Bone marrow (tissue), 2 donors: Measurements from ENCODE around the gene TANC1.

Experiments used
- DNase-seq, 2 donors: peaks; one replicate each; lab custom pipeline; 2025; lab: John Stamatoyannopoulos, UW

Gene TANC1

DNA sequence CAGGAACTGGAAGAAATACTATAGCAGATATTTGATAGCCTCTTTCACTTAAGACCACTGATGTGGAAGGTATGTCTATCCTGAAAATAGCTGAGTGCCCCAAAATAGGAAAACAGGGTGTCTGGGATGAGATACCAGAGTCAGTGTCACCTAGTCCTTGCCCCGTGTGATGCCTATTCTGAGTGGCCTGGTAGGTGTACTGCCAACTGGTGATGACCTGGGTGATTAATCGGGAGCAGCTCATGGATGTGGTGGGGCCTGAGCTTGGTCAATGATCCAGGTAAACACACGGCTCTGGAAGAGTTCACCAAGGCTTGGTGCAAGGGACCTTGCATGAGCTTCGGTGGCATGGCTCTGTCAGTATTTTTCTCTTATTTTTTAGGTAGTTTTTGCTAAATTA, 95.2 kb downstream of the TANC1 start:
- no peak for DNase-seq

DNA sequence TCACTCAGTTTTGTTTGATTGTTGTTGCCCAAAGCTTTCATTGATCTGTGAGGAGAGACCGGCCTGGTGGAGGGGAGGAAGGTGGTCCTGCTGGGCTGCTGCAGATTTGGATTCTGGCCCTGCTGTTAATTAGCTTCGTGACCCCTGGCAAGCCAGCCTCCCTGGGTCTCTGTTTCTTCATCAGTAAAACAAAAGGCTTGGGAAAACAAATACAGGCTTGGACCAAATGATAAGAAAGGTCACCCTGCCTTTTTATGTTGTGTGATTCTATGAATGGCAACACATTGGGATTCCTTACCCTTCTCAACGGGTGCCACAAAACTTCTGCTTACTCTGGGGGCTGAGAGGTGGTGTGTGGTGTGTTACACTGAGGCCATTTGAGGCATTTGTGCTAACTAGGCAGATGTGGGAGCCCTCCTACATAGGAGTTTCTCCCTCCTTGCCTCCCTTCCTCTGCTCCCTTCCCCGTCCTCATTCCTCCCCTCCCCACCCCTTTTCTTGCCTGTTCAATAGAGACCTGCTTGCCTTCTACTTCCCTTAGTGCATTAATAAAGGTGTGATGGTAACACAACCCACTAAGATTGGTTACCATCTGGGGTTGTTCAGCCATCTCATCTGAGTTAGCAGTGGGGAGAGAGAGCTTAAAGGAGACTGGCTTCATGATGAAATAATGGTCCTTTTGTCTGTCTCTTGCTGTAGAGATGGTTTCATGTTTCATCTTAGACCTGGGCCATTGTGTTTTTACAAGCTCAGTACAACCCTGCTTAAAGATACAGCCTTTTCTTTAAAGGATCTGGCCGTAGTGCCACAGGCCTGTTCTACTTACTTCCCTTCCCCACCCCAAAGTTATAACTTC, 96.2 kb downstream of the TANC1 start:
- no peak for DNase-seq

DNA sequence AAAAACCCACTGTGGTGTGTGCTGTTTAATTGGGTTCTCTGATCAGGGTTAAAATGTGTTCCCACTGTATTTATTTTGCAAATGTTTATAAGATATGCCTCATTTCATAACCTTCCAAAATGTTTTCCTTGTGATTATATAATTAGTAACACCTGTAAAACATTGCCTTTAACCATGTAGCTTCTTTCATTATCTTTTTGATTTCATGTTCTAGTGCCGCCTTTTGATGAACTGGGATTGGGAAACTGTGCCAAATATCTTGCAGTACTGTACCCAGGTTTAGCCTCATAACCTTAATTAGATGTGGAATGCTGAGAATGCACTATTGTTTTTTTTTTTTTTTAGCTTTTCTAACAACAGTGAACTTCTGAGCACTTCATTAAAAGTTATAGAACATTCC, 96.9 kb downstream of the TANC1 start:
- DNase-seq = no peak

DNA sequence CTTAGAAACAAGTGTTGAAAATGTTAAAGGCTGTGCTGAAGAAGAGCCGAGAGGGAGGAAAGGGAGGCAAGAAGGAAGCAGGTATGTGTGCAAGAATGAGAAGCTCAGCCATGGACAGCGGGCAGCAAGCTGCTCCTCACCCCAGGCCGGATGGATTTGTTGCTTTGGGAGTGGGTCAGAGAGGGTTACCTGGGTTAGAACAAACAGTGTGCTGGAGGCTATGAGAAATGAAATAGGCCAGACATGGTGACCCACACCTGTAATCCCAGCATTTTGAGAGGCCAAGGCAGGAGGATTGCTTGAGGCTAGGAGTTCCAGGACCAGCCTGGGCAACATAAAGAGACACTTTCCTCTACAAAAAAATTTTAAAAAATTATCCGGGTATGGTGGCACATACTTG, 97.5 kb downstream of the TANC1 start:
- DNase-seq = no peak

DNA sequence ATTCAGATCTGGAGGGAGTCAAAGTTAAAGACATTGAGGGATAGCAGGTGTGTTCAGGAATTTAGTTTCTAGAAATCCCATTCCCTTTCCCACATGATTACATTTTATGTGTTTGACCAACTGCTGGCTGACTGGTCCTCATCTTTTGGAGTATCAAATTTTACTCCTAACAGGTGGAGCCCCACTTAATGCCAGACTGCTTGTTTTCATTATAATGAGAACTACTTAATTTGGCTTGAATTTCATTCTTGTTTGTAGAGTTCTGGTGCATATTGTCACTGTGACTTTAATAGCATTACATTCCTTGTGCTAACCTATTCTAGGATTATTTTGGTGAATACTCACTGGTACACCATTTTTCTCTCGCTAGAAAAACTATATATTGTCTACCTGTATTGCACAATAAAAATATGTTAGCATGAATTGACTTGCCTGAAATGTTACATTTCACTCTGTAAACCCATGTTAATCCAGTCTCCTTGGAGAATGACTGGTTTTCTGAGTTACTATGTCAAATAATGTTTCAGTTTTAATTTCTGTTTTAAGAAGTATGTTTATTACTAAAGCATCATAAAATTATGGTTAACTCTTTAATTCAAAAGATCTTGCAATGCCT, 98.2 kb downstream of the TANC1 start:
- DNase-seq = no peak

DNA sequence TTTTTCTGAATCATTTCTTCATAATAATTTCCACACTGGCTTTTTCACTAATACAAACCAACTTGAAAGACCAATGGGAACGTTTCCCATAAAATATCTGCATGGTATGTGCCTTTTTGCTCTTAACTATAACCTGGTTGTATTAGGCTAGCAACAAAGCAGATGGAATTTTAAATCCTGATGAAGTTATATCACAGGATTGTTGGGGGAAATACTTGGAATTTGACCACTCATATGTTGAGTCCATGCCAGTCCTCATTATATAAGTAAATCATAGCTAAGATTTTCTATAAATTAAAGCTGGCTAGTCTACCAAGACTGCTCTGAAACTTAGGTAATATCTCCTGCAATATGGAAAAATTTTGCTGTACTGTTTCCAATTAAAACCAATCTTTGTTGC, 99.5 kb downstream of the TANC1 start:
- DNase-seq = no peak

DNA sequence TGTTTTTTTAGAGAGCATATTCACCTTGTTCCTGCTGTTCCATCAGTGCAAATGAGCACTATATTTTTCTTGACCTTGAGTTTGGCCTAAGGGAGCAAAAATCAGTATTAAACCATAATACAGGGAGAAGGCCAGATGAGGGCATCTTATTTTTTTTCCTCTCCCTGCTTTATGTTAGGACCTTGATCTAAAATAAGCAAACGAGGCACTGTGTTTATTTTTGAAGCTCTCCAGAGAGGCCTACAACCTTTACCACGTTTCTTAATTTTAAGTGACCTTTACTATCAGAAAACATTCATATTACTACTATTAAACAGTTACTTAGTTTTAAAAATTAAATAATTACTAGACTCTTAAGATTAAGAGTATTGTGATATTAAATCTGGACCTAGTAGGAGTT, 100.8 kb downstream of the TANC1 start:
- no peak for DNase-seq

DNA sequence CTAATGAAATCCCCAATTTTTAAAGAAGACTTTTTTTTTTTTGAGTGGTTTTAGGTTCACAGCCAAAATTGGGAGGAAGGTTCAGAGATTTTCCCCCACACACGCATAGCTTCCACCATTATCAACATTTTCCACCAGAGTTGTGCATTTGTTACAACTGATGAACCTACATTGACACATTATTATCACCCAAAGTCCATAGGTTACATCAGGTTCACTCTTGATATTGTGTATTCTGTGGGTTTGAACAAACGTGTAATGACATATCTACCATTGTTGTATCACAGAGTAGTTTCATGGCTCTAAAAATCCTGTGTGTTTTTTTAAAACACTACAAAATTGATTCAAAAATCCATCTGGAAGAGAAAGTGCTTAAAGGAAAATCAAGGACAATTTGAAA, 101.8 kb downstream of the TANC1 start:
- no peak for DNase-seq

DNA sequence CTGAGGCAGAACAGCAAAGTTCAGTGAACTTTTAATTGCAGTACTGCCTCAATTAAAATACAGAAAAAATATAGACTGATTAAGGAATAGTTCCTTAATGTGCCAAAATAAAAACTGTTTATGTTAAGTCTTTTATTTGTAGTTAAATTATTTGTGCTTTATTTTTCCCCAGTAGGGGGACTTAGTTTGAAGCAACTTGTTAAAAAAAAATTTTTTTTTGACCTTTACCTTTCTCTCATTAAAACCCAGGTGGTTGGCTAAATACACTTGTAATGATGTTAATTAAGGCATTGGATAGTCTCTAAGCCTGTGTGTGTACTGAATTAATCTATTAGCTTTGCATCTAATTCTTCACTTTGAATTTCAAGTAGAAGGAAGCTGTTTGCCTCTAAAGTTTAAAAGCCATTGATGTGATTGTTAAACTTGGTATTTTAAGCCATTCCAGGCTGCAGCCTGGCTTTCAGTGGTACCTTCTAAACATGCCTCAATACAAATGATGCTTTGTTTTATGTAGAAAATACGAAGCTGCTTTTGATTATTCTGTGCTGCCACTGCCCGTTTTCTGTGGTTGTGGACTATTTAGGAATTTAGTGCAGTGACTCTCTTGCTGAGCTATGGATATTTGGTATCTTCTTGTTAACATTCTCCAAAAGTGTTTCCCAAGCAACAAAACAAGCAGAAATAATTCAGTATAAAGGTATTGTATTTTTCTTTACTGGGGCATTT, 102.9 kb downstream of the TANC1 start:
- DNase-seq = no peak

DNA sequence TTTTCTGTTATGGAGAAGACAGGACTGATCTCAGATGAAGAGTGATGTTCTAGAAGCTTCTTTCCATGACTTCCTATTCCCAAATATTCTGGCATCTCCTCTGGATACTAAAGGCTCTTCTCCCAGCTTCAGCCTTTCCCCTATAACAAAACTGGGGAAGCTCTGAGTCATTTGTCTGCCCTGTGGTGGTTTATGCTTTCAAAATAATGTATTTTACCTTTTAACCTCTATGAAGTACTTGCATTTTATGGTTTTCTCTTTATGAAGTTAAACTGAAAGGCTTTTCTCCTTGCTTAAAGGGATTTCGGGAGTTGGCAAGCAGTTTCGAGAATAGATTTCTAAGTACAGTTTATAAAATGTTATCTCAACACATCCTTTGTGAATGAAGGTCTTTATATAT, 104.4 kb downstream of the TANC1 start:
- DNase-seq = no peak

DNA sequence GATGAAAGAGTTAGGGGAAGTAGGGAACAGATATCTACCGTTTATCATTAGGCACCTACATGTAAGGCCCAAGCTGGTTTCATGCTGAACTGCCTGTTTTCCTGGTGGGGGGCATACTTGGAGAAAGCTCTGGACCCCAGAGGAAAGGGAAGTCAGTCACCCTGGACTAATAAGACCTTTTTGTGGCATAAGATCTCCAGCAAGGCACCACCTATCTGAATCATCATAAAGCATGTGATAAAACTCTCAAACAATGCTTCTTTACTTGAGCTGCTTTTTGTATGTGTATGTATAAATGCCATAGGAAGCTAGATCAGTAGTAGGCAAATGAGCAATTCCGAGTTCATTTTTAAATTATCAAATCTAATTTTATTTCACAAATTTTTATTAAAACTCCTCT, 104.8 kb downstream of the TANC1 start:
- no peak for DNase-seq

DNA sequence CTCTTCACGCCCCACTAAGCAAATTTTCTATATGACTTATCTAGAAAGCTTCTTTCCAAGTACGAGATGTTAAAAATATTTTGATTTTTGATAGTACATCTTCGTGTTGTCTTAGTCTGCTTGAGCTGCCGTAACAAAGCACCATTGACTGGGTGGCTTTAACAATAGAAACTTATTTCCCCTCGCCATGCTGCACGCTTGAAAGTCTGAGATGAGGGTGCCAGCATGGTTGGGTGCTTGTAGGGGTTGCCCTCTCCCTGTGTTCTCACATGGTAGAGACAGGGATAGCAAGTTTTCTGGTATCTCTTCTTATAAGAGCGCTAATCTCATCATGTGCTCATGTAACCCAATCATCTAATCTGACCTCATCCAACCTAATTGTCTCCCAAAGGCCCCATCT, 106.2 kb downstream of the TANC1 start:
- no peak for DNase-seq

DNA sequence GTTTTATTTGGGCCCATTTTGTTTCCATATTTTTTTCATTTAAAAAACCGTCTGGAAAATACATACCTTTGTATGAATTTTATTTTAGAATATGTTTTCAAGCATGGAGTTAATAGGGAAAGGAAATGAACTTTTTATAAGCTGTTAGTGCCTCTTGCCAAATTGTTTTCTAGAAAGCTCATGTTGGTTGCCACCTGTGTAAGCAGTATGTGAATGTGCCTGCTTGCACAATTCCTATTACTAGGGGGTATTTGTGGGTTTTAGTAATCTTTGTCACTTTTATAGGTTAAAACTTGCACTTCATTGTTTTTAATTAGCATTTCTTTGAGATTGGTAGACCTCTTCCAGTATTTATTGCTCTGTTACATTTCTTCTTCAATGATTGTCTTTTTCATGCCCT, 107.3 kb downstream of the TANC1 start:
- DNase-seq = no peak

DNA sequence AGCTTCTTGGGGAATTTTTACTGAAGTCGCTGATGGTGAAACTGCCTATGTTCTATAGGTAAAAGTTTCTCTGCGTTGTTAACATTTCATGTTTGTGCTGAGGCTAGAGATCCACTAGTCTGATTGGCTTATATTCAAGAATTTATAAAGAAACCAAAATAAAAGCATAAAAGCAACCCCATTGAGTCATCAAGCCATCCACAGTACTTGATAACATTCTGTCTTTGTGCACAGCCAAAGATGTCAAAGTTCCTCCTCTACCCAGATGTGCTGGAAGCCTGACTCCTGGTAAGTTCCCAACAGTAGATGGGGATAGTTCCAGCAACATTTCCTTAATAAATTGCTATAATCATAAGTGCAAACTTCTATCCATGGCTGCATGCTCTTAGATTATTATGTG, 107.8 kb downstream of the TANC1 start:
- DNase-seq = no peak

DNA sequence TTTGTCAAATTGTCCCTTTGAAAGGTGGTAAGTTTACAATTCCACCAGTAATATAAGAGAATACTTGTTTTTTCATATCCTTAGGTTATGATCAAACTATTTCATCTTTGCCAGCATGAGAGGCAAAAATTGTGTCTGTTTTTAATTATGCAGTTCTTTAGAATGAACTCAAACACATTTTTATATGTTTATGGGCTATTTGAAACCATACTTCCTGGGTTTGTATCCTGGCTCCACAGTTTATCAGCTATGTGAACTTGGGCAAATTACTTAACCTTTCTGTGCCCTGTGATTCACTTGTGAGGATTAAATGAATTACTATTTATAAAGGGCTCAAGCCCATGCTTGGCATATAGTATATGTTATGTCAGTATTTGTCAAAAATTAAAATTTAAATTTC, 109.4 kb downstream of the TANC1 start:
- DNase-seq = no peak

DNA sequence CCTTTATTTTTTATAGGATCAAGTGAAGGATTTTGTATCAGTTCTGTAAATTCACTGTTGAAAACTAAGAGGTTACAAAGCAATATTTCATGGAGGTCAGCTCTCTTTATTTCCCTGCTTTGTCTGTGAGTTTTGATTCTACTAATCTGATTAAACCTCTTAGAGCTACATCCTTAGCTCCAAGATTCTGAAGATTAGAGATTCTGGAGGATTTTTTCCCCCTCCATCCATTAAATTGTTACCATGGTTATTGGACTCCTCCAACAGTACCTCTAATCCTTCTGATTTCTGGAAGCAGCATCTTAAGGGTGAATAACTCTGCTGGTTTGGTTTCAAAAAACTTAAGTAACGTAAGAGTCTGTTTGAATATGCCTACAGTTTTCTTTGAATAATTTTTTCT, 110.0 kb downstream of the TANC1 start:
- DNase-seq = no peak

DNA sequence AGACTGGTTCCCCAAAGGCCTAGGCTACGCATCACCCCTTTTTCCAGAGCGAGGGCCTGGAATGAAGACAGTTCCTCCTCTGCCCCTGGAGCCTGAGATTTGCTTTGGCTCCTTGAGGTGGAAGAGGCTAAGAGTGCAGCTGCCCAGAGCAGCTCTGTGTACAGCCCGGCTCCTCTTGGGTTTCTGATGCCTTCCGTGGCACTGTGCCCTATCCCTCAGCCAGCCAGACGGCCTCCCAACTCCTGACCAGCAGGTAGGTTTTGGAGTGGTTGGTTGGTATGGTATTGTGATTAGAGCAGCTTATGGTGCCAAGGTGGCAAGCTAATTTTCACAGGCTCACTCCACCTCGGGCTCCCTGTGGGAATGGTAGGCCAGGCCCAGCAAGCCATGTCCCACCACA, 112.2 kb downstream of the TANC1 start:
- DNase-seq = no peak

DNA sequence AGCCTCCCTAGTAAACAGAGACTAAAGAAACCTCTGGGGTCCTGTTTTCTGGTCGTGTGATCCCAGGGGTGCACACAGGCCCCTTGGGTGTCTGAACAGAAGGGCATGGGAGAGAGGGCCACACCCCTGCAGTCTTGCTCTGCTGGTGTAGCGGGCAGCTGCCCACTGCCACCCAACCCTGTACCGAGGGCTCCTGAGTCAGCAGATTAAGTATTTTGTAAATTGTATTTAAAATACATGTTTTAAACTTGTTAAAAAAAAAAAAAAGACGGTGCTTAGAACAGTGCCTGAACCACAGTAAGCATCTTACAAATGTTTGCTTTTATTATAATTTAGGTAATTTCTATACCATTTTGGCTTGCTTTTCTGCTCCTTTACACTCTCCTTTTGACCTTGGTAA, 113.7 kb downstream of the TANC1 start:
- DNase-seq = no peak

DNA sequence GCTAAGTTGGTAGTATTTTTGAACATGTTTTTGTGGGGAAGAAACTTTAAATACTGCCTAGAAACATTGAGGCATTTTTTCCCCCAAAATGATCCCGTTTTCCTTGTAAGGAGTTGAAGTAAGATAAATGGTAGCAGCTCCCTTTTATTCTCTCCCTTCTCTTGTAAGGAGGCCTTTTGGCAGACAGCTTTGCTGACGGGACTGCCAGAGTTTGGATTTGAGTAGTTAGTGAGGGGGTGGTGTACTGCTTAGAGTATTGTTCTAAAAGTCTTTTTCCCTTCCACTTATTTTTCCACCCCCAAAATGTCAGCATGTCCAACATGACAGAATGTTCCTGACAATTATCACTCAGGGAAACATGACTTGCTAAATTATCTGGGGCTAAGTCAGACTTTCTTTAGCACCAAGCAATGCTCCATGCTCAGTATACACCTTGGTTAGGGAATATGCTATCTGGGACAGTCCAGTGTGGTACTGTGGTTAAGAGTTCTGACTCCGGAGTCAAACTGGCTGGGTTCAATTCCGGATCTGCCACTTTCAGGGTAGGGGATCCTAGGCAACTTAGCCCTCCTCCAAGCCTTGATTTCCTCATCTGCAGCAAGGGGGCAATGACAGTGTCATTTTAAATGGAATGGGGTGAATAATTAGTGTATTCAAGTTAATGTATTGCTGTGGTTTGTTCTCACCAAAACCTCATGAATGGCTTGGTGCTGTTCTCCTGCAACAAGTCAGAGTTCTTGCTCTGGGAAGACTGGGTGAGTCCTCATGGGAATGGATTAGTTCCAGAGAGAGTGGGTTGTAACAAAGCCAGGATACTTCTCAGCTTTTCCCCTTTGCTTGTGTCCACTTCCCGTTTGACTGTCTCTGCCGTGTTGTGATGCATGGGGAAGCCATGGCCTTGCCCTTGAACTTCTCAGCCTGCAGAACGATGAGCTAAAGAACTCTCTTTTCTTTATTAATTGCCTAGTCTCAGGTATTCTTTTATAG, 116.2 kb downstream of the TANC1 start:
- no peak for DNase-seq

DNA sequence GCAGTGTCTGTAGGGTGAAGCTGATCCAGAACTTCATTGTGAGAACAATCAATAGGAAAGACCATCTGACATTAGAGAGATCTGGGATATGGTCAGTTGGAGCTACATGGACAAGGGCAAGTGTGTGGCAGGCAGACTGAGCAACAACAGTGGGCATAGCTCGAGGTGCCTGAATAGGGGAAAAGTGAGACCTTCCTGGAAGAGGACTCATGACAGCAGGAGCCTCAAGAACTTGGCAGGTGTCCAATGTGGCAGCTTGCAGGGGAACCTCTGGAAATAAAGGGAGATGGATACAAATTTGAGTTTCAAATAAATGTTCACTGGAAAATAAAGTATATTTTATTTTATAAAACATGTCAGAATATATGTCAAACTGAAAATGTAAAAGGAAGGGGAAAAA, 117.9 kb downstream of the TANC1 start:
- no peak for DNase-seq

DNA sequence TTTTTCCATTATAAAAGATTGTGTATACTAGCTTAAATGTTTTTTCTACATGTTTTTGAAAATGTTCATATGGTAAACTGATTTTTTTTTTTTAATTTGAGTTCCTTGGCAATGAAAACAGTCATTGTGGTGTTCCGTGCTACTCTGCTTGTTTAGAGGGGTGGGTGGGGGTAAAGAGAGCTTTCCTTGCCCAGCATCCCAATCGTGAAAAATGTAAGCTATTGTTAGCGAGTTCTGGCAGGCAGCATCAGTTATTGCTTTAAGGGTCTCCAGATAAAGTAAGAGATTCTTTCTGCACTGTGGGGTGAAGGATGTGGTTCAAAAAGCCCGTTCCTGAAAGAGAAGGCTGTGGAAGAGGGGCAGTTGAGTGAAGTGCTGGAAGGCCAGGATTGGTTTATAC, 118.4 kb downstream of the TANC1 start:
- DNase-seq = peak in 1 of 2 donors; percentile 5

DNA sequence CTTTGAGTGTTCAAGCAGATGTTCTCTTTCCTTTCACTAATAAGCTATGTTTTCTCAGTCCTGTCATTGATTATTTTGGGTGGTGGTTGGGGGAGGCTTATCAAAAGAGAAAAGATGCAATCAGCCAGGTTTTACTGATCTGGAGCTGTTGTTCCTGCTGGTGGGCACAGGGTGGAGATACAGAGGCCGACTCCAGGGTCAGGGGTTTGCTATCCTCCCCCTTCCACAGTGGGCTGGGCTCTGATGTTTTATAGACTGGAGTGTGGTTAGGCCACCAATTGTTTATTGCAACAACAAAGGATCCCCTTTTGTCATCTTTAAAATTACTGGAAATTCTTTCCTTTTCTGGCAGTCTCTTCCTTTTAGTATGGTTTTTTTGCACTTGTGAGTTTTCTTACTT, 120.5 kb downstream of the TANC1 start:
- DNase-seq = no peak
